ENCODE results near the gene KLHDC8B.

DNA sequence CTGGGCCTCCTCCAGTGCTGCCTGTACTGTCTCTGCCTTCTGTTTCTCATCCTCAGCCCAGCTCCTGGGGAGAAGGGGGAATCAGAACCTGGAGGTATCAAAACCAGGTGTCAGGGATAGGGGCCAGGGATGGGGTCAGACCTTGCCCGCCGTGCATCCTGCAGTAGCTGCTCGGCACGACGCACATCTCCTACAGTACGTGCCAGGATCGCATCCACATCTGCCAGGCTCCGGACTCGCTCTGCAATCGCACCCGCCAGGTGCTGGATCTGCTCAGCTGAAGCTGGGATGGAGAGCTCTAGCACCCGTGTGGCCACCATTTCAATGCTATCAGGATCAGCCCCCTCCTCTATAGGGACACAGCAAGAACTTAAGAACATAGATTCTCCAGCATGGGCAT, 49.4 kb upstream of the KLHDC8B start:
- TF ChIP-seq, protein P1, sequence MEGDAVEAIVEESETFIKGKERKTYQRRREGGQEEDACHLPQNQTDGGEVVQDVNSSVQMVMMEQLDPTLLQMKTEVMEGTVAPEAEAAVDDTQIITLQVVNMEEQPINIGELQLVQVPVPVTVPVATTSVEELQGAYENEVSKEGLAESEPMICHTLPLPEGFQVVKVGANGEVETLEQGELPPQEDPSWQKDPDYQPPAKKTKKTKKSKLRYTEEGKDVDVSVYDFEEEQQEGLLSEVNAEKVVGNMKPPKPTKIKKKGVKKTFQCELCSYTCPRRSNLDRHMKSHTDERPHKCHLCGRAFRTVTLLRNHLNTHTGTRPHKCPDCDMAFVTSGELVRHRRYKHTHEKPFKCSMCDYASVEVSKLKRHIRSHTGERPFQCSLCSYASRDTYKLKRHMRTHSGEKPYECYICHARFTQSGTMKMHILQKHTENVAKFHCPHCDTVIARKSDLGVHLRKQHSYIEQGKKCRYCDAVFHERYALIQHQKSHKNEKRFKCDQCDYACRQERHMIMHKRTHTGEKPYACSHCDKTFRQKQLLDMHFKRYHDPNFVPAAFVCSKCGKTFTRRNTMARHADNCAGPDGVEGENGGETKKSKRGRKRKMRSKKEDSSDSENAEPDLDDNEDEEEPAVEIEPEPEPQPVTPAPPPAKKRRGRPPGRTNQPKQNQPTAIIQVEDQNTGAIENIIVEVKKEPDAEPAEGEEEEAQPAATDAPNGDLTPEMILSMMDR (IDR thresholded peaks at IDR 0.05) = no peak
- TF ChIP-seq POLR2A (IDR thresholded peaks at IDR 0.05) = no peak

Data from testis (tissue), 2 donors.